Stimulated activated naive CD8-positive, alpha-beta T cell treated with anti-CD3 and anti-CD28 coated beads, Interleukin-15, Interleukin-2, amounts not matched to agents 100 U/mL and 50 U/mL, for 24 hours (primary cell): ENCODE measurements around the gene LRRN2.
"Not testable (repeated sequence)": the region's sequence is repeated elsewhere in the genome, so short reads cannot be mapped to it uniquely, and the experiment has no call there.

Source experiments
- ATAC-seq: fragments of 150-1000 bp; cut with Tn5 transposase; one replicate; pipeline ENCODE4 v1.10.0; 2021
- DNase-seq: peaks from one replicate; pipeline ENCODE4 v3.0.0; 2021

The LRRN2 gene

GRCh38 chr1:204574016-204574864, 111.3 kb downstream of the LRRN2 start:
- DNase-seq = no peak
- ATAC-seq = no peak

- DNase-seq = no peak
- ATAC-seq = no peak
Measured at GRCh38 chr1:204572923-204573922, 112.3 kb downstream of the LRRN2 start.

- no peak for DNase-seq
- ATAC-seq = no peak
Measured at GRCh38 chr1:204571631-204572030, 113.9 kb downstream of the LRRN2 start.

GRCh38 chr1:204571128-204571527, 114.4 kb downstream of the LRRN2 start:
- DNase-seq (no peak), ATAC-seq (no peak)

- ATAC-seq, DNase-seq: not testable (repeated sequence)
Measured at GRCh38 chr1:204570021-204570420, 115.5 kb downstream of the LRRN2 start.

- DNase-seq (no peak), ATAC-seq (no peak)
Measured at GRCh38 chr1:204569478-204569877, 116.1 kb downstream of the LRRN2 start.

GRCh38 chr1:204568576-204569315, 116.8 kb downstream of the LRRN2 start:
- ATAC-seq (no peak), DNase-seq (no peak)
